NCI-H748 (cell line): ENCODE data around the gene RSPO1.

Source experiments
- DNase-seq: peaks from one replicate; lab custom pipeline; 2025; ENCODE audit not compliant: unreplicated experiment; lab: John Stamatoyannopoulos, UW

Gene RSPO1

GRCh38 chr1:37657620-37658412 lies 23.1 kb upstream of the RSPO1 start:
- no peak for DNase-seq

- DNase-seq = no peak
These were observed 22.2 kb upstream of the RSPO1 start for GRCh38 chr1:37656881-37657280.

GRCh38 chr1:37656026-37656425 lies 21.3 kb upstream of the RSPO1 start:
- no peak for DNase-seq

- DNase-seq = no peak
These were observed 20.6 kb upstream of the RSPO1 start for GRCh38 chr1:37655274-37655673.

GRCh38 chr1:37653906-37654305 lies 19.2 kb upstream of the RSPO1 start:
- DNase-seq = no peak

GRCh38 chr1:37652976-37653375 lies 18.3 kb upstream of the RSPO1 start:
- DNase-seq = no peak

GRCh38 chr1:37651803-37652202 lies 17.1 kb upstream of the RSPO1 start:
- no peak for DNase-seq

GRCh38 chr1:37650721-37651120 lies 16.0 kb upstream of the RSPO1 start:
- DNase-seq = no peak

- DNase-seq = no peak
These were observed 15.5 kb upstream of the RSPO1 start for GRCh38 chr1:37650173-37650572.

- no peak for DNase-seq
These were observed 12.6 kb upstream of the RSPO1 start for GRCh38 chr1:37647281-37647680.

GRCh38 chr1:37641059-37641458 lies 6.4 kb upstream of the RSPO1 start:
- DNase-seq = no peak

- no peak for DNase-seq
These were observed 1.7 kb upstream of the RSPO1 start for GRCh38 chr1:37636435-37636834.

GRCh38 chr1:37634992-37635902 lies 555 bp upstream of the RSPO1 start:
- DNase-seq = no peak

GRCh38 chr1:37633938-37634243 lies 801 bp downstream of the RSPO1 start:
- DNase-seq = no peak

GRCh38 chr1:37633040-37633937 lies 1.4 kb downstream of the RSPO1 start:
- DNase-seq = no peak

- no peak for DNase-seq
These were observed 3.7 kb downstream of the RSPO1 start for GRCh38 chr1:37631036-37631435.

GRCh38 chr1:37630426-37631028 lies 4.2 kb downstream of the RSPO1 start:
- DNase-seq = no peak

GRCh38 chr1:37629726-37630425 lies 4.8 kb downstream of the RSPO1 start:
- DNase-seq = no peak

- DNase-seq = no peak
These were observed 5.7 kb downstream of the RSPO1 start for GRCh38 chr1:37629008-37629407.

- DNase-seq = no peak
These were observed 6.6 kb downstream of the RSPO1 start for GRCh38 chr1:37628026-37628556.
